HG03565 (cell line): ENCODE results near the gene CLDN6.
"Not testable (repeated sequence)": the region's sequence is repeated elsewhere in the genome, so short reads cannot be mapped to it uniquely, and the experiment has no call there.

ENCODE experiments used
- ATAC-seq: cut with Tn5 transposase; IDR thresholded peaks from one replicate; pipeline ENCODE4 v1.9.1; 2021; ENCODE audit warnings: mild to moderate bottlenecking, moderate library complexity; ENCODE audit not compliant: unreplicated experiment

CLDN6 gene

GRCh38 chr16:3052571-3053329 lies 34.8 kb upstream of the CLDN6 start:
- ATAC-seq: not testable (repeated sequence)

DNA sequence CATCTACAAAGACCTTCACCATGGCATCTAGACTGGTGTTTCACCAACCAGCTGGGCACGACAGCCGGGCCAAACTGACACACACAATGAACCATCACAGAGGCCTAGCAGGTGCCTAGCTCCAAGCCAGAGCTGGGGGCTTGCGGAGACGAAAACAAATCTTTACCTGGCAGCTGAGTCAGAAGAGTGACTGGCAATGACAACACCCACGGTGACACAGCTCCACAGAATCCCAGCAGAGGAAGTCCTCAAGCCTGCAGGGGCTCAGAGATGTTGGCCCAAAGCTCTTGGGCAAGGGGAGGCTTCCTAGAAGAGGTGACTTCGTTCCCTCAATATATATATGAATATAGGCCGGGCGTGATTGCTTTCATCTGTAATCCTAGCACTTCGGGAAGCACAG lies 33.5 kb upstream of the CLDN6 start:
- ATAC-seq: no peak

- no peak for ATAC-seq
These were observed 33.0 kb upstream of the CLDN6 start for GRCh38 chr16:3051009-3051408.

DNA sequence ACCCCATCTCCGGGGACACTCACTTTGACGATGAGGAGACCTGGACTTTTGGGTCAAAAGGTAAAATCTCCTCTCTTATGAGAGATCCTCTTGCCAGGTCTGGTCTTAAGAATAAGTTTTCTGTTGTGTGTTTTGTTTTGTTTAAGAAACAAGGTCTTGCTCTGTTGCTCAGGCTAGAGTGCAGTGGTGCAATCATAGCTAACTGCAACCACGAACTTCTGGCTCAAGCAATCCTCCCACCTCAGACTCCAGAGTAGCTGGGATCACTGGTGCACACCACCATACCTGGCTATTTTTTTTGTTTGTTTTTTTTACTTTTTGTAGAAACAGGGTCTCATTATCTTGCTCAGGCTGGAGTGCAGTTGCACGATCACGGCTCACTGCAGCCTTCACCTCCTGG lies 32.5 kb upstream of the CLDN6 start:
- no peak for ATAC-seq

GRCh38 chr16:3049921-3050481 lies 32.0 kb upstream of the CLDN6 start:
- no peak for ATAC-seq

GRCh38 chr16:3047387-3047720 lies 29.4 kb upstream of the CLDN6 start:
- no peak for ATAC-seq

GRCh38 chr16:3046641-3047386 lies 28.8 kb upstream of the CLDN6 start:
- no peak for ATAC-seq

GRCh38 chr16:3045758-3046640 lies 28.0 kb upstream of the CLDN6 start, which contains the start of gene MMP25:
MMP25 (plus strand) TSS chr16:3046561; CDS start chr16:3046918, 357 bp downstream.
- no peak for ATAC-seq

- no peak for ATAC-seq
These were observed 26.7 kb upstream of the CLDN6 start for GRCh38 chr16:3044708-3045107.

DNA sequence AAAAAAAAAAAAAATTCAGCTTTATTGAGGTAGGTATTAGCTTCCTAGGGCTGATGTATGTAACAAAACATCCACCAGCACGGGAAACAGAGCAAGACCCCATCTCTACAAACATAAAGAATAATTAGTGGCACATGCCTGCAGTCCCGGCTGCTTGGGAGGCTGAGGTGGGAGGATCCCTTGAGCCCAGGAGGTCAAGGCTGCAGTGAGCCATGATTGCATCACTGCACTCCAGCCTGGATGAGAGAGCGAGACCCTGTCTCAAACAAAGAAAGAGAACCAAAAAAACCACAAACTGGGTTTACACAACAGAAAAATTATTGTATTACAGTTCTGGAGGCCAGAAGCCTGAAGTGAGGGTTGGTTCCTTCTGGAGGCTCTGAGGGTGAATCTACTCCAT lies 24.4 kb upstream of the CLDN6 start:
- ATAC-seq: no peak

DNA sequence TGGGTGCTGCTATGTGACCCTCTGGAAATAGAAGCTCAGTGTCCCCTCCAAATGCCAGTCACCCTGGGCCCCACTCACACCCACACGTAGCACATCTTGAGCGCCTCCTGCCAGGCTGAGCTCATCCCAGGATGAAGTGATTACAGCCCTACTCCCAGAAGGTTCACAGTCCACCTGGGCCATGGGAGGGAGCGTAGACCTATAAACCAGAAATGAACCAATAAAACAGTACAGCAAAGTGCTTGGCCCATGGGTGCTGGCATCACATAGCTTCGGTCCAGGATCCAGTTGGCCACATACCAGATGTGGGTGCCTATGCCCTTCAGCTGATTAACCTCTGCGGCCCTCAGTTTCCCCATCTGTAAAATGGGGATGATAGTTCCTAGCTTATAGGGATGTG lies 20.9 kb upstream of the CLDN6 start:
- no peak for ATAC-seq

DNA sequence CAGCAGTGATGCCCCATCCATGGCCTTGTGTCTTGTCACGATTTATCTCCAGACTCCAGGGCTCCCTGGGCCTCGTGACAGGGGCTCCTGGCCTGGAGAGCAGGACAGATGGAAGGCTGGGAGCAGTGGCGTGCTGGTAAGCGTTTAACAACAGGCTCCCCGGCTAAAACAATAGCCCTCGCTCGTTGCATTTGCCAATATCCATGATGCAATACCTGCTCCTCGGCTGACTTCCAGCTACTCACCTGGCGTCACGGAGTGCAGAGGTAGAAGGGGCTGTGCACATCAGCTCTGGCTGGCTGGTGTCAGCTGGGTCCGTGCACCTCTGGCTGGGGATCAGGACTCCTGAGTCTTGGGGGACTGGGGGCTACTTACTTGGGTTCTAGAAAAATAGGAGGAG lies 20.3 kb upstream of the CLDN6 start:
- no peak for ATAC-seq

DNA sequence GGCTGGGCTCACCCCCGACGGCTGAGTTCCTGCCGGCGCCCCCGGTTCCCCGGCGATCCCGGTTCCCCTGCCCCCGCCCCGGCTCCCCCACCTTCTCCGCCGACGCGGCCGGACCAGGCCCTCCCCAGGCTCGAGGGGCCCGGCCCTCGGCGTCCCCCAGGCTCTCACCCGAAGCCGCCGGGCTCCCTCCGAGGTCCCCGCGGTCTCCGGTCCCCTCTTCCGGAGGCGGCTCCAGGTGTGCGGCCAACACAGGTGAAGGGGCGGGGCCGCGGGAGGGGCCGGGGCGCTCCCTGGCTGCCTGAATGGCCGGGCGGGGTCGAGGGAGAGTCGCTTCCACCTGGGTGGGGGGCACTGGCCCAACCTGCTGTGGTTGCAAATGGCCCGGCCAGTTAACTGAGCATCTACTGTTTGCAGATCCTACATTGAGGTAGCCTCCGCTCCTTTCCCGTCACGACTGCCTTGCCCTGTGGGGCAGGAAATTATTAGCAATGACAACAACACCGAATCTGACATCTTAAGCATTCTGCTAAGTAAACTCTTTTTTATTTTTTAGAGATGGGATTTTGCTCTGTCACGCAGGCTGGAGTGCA lies 18.8 kb upstream of the CLDN6 start, which contains the start of gene BICDL2:
Gene BICDL2, minus strand, starts transcription at position 219 of the 590 bp plus-strand sequence. CDS start 1,448 bp downstream, outside the sequence.
- ATAC-seq: no peak

- ATAC-seq: no peak
These were observed 18.2 kb upstream of the CLDN6 start for GRCh38 chr16:3035972-3036725.

GRCh38 chr16:3035289-3035971 lies 17.4 kb upstream of the CLDN6 start:
- ATAC-seq: no peak

GRCh38 chr16:3032624-3033023 lies 14.6 kb upstream of the CLDN6 start:
- no peak for ATAC-seq

DNA sequence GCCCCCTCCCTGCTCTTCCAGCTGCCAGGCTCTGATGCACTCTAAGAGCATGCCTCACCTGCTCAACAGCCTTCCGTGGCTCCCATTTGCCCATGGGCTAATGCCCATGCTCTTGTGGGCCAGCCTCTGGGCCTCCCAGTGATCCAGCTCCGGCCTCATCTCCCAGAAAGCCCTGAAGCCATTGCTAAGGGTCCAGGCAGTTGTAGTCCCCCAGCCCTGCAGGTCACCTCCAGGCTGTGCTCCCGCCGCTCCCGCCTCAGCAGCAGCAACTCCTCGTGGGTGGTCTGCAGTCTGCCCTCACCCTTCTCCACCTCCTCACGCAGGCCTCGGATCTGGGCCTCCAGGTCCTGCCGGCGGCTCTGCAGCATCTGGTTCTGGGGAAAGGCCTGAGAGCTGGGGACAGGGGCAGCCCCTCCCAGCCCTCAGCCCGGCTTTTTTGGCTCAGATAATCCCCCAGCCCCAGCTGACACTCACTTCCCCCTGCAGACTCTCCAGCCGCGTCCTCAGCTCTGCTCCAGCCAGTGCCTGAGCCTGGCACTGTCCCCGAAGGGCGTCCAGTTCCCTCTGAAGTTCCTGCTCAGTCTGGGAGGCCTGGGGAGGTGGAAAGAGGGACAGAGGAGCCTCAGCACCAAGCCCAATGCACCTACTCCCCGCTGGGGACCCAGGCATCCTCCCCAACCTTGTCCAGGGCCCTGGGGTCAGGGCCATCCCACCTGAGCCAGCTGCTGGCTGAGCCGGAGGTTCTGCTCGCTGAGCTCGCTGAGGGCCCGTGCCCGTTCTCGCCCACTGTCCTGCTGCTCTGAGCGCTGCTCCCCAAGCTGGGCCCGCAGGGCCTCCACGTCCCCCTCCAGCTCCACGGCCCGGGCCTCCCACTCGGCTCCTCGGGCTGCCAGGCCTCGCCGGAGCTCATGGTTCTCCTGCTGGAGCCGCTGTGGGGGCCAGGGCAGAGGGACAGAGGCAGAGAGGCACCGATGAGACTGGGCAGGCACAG lies 12.5 kb upstream of the CLDN6 start:
- ATAC-seq: no peak
